Chondrocyte (in vitro differentiated cells): ENCODE measurements around the gene PI16. TPM values are rescaled to one million over a fixed set of nuclear protein-coding genes. Genes with fewer than 3 reads are reported as not detected.
A peak's percentile ranks its signal among the peaks of the same experiment; 100 is the strongest.

Experiments
- DNase-seq: peaks from one replicate; pipeline ENCODE4 v3.0.0; 2021; ENCODE audit warnings: mixed read lengths, low spot score
- H3K27ac Mint-ChIP-seq: one replicate; pipeline ENCODE4 v1.8.0; 2021; ENCODE audit warnings: mild to moderate bottlenecking, moderate library complexity, mixed read lengths; ENCODE audit not compliant: unreplicated experiment
- H3K27me3 Mint-ChIP-seq: 2 replicates; pipeline ENCODE4 v1.8.0; 2021; ENCODE audit warnings: low read depth, mixed read lengths
- H3K36me3 Mint-ChIP-seq: 2 replicates; pipeline ENCODE4 v1.8.0; 2021; ENCODE audit warnings: low read depth, mixed read lengths
- H3K4me1 Mint-ChIP-seq: 2 replicates; pipeline ENCODE4 v1.8.0; 2021; ENCODE audit warnings: low read depth, mild to moderate bottlenecking, mixed read lengths
- H3K4me3 Mint-ChIP-seq: one replicate; pipeline ENCODE4 v1.8.0; 2021; ENCODE audit warnings: mild to moderate bottlenecking, moderate library complexity, mixed read lengths; ENCODE audit not compliant: unreplicated experiment
- H3K9me3 Mint-ChIP-seq: 2 replicates; pipeline ENCODE4 v1.8.0; 2021; ENCODE audit warnings: low read depth, mixed read lengths
- total RNA-seq: library from RNA; stranded (reverse); gene quantifications from 3 replicates; pipeline ENCODE4 v1.2.1, GENCODE V29; 2021
- TF ChIP-seq, protein P1 (sequence below): fragments of 200-600 bp; sonication (generic); IDR thresholded peaks from 2 replicates; pipeline ENCODE4 v1.5.0; 2021; ENCODE audit warnings: antibody characterized with exemption, mild to moderate bottlenecking, moderate library complexity

PI16 gene
- total RNA-seq, 1 donor from 2014 or later = not detected

DNA sequence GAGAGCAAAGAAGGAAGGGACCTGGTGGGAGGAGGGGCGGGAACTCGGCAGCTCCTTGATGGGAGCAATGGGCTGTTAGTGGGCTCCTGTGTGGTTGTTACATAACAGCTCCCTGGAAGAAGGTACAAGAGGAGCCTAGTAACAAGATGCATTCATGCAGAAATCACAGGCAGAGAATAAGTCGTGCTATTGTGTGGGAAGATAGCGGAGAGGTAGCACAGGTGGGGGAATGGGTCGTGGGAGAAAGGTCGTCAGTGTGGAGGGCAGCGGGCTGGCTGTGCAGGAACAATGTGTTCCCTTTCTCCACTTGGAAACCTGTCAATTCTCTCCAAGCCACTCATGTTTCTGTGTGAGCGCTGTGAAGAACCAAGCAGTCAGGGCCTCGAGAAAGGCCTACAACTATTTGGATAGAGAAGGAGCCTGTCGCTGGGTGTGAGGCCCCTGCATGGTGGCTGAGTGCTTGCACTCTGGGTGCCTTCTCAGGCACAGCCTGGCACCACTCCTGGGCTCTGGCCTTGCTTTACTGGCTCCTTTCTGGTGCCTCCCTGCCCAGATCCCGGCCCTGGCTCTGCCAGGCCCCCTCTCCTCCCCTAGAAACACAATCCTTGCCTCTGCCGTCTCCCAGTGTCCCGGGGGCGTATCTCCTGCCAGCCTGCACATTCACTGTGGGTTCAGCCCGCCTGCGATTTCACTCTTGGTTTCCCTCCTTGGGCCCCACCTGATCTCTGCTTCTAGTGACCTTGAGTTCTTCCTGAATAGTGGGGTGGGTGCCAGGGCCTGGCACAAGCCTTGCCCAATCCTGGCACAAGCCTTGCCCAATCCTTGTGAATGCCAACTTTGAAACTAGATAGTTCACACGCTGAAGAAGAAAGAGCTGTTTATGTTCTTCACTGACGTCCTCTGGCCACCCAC lies 43.5 kb downstream of the PI16 start:
- Mint-ChIP-seq H3K4me1 (peaks cover 6% of the 10 kb centered on the region), H3K4me3 (no peak overlapping the region), H3K27me3 (peaks cover 4% of the 10 kb centered on the region), H3K9me3 (no peaks in the 10 kb centered on the region), H3K36me3 (no peaks in the 10 kb centered on the region), H3K27ac (peak overlapping the region; percentile 42)
- no peak for DNase-seq
- TF ChIP-seq, protein P1, sequence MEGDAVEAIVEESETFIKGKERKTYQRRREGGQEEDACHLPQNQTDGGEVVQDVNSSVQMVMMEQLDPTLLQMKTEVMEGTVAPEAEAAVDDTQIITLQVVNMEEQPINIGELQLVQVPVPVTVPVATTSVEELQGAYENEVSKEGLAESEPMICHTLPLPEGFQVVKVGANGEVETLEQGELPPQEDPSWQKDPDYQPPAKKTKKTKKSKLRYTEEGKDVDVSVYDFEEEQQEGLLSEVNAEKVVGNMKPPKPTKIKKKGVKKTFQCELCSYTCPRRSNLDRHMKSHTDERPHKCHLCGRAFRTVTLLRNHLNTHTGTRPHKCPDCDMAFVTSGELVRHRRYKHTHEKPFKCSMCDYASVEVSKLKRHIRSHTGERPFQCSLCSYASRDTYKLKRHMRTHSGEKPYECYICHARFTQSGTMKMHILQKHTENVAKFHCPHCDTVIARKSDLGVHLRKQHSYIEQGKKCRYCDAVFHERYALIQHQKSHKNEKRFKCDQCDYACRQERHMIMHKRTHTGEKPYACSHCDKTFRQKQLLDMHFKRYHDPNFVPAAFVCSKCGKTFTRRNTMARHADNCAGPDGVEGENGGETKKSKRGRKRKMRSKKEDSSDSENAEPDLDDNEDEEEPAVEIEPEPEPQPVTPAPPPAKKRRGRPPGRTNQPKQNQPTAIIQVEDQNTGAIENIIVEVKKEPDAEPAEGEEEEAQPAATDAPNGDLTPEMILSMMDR = no peak

DNA sequence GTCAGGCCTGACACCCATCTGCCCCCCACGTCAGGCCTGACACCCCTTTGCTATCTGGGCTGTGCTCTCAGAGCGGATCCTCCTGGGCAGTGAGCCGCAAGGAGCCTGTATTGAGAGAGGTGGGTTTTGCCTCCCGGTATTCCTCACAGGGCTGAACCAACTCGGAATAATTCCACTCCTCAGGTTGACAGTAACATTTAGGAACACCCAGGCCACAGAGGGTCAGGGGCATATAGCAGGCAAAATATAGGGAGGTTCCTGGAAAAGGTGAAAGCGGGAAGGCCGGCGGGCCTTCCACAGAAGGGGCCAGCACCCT lies 44.1 kb downstream of the PI16 start:
- Mint-ChIP-seq H3K4me1 (peaks cover 6% of the 10 kb centered on the region), H3K4me3 (no peak overlapping the region), H3K27ac (no peak overlapping the region), H3K9me3 (no peaks in the 10 kb centered on the region), H3K27me3 (peaks cover 4% of the 10 kb centered on the region), H3K36me3 (no peaks in the 10 kb centered on the region)
- TF ChIP-seq, protein P1 = no peak
- no peak for DNase-seq

DNA sequence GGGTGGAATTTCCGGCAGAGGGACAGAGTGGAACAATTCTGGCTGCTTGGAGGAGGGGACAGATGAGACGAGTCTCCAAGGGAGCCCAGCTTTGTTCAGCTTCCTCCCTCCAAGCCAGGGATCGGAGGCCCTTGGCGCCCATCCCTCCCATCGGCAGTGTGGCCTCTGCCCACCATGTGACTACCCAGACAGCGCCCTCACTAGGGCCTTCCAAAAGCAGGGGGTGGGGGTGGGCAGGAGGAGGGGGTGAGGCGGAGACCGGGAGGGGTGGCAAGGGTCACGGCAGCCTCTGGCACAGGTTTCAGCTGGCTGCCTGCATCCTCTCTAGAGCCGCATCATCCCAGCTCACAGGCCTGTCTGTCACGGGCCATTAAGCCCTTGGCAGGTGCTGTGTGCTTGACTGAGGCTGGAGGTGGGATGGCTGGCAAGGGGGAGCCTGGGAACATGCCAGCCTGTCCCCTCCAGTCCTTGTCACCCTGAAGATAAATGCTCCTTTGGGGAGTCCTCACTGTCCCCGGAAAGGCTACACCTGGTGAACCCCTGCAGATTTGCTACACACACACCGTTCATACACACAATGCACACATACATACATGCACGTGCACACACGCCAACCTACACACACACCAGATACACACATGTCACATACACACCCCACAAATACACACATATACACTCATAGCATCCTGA lies 44.7 kb downstream of the PI16 start:
- Mint-ChIP-seq H3K9me3 (no peaks in the 10 kb centered on the region), H3K27me3 (peaks cover 4% of the 10 kb centered on the region), H3K4me3 (no peak overlapping the region), H3K4me1 (peaks cover 6% of the 10 kb centered on the region), H3K36me3 (no peaks in the 10 kb centered on the region), H3K27ac (no peak overlapping the region)
- DNase-seq = no peak
- TF ChIP-seq, protein P1 = no peak

DNA sequence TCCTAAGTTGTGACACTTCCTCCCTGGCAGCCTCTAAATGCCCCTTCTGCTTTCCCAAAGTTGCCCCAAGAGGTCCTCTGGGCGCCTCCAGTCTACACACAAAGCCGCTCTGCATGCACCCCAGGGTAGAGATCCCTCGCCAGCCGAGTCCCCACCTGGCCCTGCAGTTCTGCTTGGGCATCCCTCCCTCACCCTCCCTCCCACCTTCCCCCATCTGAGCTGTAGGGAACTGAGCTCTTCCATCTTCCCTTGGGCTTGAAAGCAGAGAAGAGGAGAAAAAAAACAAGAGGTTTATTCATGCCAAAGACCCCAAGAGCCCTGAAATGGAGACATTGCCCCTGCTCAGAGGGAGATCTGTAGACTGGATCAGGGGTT lies 45.2 kb downstream of the PI16 start:
- Mint-ChIP-seq H3K4me3 (no peak overlapping the region), H3K27me3 (peaks cover 4% of the 10 kb centered on the region), H3K36me3 (no peaks in the 10 kb centered on the region), H3K4me1 (peaks cover 6% of the 10 kb centered on the region), H3K27ac (no peak overlapping the region), H3K9me3 (no peaks in the 10 kb centered on the region)
- no peak for DNase-seq
- TF ChIP-seq, protein P1 = no peak

DNA sequence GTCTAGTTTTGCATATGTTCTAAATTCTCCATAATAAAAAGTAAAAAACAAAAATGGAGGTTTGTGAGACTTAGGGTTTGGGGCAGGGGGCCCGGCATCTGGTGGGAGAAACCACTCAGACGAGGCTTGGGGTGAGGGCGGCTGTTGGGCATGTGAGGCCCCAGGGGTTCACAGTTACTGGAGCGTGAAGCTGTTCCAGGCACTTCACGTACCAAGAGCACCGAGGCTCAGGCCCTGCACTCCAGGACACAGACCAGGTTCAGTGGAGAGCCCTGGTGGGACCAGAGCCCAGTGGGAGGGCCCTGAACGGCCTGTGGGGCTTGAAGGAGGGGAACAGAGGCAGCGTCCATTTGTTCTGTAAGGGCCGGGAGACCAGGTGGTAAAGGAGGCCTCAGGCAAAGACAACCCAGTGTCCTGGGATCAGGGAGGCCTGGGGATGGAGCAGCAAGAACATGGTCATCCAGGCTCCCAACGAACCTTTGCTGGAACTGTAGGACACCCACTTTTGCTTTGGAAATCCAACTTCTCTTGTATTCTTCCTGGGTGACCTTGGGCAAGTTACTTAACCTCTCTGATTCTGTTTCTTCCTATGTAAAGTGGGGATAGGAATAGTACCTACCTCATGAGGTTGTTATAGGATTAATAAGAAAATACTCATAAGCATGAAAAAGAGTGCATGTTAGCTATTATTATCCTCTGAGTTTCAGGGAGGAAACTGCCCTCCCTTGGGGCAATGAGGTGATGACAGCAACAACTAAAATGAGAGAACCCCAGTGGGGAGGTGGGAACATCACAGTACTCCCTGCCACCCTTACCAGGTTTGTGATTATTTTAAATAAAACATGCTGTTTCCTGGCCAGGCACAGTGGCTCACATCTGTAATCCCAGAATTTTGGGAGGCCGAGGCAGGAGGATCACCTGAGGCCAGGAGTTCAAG lies 49.8 kb downstream of the PI16 start:
- Mint-ChIP-seq H3K27ac (no peak overlapping the region), H3K27me3 (peaks cover 4% of the 10 kb centered on the region), H3K9me3 (no peaks in the 10 kb centered on the region), H3K4me3 (no peak overlapping the region), H3K4me1 (no peaks in the 10 kb centered on the region), H3K36me3 (no peaks in the 10 kb centered on the region)
- no peak for DNase-seq
- TF ChIP-seq, protein P1 = no peak
